HG03139 (cell line): ENCODE results near the gene ANKZF1.
A peak's percentile ranks its signal among the peaks of the same experiment; 100 is the strongest.

Source experiments
- ATAC-seq: cut with Tn5 transposase; IDR thresholded peaks from one replicate; pipeline ENCODE4 v1.9.1; 2021; ENCODE audit not compliant: unreplicated experiment

The ANKZF1 gene

GRCh38 chr2:219207884-219208740 lies 21.5 kb upstream of the ANKZF1 start:
- ATAC-seq = no peak

- no peak for ATAC-seq
Observed at GRCh38 chr2:219209236-219210195, 20.1 kb upstream of the ANKZF1 start.

DNA sequence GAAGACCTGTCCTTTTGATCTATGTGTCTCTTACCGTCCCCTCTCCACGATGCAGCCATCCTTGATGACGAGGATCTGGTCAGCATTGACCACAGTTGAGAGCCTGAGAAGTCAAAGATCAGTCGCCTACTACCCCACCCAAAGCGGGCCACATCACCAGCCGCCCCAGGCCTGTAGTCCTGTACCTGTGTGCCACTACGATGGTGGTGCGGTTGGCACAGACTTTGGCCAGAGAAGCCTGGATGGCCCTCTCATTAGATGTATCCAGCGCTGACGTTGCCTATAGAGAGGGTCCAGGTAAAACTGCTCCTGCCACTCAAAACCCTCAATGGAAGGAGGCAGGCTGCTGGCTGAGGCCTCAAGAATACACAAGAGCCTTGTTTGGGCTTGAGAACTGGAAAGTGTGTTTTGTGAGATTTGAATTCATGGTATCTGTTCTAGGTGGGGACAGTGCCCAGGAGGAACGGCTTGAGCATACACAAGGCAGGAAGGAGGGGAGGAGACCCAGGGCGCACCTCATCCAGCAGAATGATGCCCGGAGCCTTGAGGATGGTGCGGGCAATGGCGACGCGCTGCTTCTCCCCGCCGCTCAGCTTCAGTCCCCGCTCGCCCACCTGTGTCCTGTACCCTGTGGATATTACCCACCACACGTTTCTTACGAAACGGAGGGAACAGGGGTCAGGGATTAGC lies 19.3 kb upstream of the ANKZF1 start:
- ATAC-seq = no peak

DNA sequence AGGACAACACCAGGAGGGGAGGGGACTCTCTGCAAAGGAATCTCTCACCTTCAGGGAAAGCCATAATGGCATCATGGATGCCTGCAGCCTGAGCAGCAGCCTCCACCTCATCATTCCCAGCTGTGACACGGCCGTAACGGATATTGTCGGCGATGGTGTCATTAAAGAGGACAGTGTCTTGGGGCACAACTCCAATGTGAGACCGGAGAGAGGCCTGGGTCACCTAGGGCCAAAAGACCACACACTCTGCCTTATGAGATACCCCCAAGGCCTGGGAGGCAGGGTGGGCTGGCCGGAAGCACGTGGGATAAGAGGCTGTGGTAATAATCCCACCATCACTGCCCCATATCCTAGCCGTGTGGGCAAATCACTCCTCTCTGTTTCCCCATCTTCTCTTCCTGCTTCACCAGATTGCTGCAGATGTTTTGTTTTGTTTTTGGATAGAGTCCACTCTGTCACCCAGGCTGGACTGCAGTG lies 18.7 kb upstream of the ANKZF1 start:
- no peak for ATAC-seq

DNA sequence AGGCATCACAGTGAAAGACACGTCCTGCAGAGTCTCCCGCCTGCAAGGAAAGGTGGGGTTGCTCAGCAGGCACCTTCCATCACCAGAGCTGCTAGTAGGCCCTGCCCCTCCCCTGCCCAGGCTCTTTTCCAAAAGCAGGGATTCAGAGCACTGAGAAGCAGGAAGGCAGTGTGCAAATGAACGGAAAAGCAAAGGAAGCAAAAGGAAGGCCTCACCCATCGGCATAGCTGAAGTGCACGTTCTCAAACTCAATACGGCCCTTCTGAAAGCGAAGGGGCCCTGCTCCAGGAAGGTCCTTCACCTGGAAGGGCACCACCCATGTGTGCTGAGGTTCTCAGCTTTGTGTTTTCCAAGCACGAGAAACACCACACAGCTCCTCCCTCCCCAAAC lies 16.6 kb upstream of the ANKZF1 start:
- ATAC-seq = no peak

DNA sequence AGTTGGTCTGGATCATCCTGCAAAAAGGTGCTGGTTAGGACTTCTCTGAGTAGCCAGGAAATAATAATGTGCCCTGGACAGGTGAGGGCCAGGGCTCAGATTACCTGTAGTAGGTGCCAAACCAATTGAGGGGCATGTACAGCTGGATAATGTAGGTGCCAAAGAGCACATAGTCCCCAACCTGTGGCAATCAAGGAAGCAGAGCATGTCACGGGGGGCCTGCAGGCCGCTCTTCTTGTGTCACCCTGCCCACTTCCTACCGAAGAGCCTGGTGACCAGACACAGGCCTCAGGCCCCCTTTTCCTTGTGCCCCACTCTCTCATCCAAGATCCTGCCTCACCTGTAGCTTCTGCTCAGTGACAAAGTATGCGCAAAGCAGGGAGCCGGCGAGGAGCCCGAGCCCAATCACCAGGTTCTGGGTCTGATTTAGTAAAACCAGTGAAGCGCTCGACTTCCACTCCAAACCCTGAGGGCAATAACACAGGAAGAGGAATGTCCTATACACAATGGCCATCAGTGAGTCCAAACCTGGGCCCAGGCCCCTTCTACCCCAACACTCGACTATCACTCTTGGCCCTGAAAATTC lies 16.0 kb upstream of the ANKZF1 start:
- no peak for ATAC-seq

DNA sequence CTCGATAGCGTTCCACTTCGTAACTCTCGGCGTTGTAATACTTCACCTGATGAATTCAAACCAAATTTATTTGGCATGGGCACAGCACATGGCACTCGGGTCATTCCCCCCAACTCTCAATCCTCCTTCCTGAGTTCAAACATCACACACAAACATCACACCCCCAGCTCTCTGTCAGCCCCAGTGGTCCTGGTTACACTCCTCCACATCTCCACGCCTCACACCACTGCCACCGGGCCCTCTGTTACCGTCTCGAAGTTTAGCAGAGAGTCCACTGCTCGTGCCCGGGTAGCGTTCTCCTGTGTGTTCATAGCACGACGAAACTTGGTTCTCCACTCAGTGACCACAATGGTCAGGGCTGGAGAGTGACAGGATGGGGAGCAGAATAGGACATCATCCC lies 15.5 kb upstream of the ANKZF1 start:
- no peak for ATAC-seq

GRCh38 chr2:219214786-219215185 lies 14.8 kb upstream of the ANKZF1 start:
- no peak for ATAC-seq

GRCh38 chr2:219215871-219216534 lies 13.6 kb upstream of the ANKZF1 start:
- no peak for ATAC-seq

- no peak for ATAC-seq
Observed at GRCh38 chr2:219216535-219216915, 13.1 kb upstream of the ANKZF1 start.

GRCh38 chr2:219218217-219218731 lies 11.3 kb upstream of the ANKZF1 start:
- ATAC-seq = peak; percentile 16

DNA sequence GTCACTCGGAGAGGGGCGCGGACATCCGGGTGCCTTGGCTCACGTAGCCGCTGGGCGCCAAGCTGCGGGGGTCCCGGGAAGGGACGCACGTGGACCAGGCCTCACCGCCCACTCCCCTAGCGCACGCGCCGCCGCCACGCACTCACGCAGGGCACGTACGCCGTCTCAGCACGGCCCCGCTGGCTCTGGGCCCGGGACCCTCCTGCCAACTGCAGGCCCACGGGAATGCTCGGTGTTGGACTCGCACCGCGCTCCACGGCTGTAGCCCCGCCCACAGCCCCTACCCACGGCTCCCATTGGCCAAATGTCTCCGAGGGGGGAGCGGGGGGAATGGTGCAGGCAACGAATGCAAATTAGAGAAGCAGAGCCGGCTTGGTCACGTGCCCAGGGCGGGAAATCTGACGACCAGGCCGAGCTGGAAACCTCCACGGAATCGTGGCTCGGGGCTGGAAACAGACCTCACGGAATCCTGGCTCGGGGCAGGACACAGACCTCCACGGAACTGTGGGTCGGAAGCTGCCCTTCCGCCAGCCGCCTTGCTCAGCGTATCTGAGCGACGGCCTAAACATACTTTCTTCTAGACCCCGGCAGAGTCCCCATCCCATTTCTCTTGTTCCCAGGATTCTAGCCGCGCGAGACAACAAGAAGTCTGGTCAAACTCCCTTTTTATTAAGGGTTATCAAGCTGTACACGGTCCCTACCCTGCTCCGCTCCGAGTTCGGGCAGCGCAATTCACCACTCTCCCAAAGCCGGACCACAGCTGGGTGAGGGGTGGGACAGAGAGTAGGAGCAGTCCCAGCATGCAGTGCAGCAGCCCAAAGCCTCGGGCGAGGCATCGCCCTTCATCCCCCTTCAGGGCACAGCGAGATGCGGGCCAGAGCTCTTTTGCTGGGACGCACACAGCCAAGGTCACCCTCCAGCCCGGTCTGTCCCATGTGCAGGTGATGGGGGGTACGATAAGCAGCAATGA lies 10.6 kb upstream of the ANKZF1 start, which contains the start of gene ABCB6:
Gene ABCB6, minus strand, starts transcription at position 227 of the 970 bp plus-strand sequence. CDS start 285 bp downstream, outside the sequence.
- ATAC-seq = peak; percentile 77

DNA sequence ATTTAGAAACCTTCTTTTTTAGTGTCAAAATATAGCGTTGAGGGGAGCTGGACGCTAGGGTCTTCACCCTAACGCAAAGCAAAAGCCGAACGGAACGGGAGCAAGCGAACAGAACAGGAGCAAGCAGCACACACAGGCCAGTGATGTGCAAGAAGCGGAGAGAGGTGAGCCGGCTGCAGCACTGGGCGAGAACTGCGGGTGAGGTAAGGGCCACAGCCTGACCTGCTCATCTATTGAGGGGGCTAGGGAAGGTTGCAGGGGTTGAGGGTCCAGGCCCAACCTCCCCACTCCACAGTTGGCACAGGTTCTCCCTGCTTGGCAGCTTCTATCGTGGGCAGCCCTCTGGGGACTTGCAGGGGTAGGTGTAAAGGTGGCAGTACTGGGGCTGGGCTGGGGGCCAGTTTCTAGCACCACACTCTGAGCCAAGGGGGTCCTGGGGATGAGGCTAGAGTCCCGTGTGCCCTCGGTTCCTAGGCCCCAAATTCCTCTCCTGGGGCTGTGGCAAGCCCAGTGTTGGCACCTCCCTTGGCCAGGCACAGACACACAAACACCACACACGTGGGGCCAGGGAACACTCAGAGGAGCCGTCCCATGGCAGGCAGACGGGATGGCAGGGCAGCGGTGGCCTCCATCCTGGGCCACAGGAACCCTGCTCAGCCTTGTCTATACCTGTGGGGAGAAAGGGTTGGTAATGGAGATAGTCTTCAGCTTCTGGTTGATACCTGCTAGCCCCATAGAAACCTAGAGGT lies 9.6 kb upstream of the ANKZF1 start:
- ATAC-seq = no peak

DNA sequence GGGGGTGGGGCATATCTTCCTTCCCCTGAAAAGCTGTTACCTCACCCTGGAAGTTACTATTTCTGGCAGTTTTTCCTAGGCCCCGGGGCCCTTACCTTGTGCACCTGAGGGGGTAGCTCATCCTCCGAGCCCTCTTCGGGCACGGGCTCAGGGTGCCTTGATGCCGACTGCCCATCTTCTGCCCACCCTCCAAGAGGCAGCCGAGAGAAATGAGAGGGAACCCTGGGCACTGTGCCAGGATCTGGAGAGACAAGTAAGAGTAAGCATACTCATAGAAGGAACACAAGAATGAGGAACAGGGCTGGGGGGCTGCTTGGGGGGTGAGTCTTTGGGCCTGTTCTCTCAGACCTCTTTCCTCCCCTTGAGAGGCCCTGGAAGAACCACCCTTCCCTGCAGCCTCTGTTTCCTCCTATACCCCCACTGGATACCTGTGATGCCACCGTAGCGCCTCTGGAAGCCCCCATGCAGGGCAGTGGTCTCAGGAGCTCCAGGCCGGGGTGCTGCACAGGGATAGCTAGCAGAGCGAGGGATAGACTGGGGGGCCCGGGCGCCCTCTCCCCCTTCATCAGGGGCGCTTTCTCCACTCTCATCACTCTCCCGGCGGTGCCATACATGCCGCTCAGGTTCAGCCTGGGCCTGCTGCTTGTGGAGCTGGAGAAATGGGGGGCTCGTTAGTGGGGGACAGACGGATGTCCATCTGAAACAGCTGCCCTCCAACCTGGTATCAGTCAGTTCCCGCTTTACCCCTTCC lies 8.8 kb upstream of the ANKZF1 start:
- ATAC-seq = no peak

GRCh38 chr2:219221957-219222518 lies 7.6 kb upstream of the ANKZF1 start:
- ATAC-seq = no peak

DNA sequence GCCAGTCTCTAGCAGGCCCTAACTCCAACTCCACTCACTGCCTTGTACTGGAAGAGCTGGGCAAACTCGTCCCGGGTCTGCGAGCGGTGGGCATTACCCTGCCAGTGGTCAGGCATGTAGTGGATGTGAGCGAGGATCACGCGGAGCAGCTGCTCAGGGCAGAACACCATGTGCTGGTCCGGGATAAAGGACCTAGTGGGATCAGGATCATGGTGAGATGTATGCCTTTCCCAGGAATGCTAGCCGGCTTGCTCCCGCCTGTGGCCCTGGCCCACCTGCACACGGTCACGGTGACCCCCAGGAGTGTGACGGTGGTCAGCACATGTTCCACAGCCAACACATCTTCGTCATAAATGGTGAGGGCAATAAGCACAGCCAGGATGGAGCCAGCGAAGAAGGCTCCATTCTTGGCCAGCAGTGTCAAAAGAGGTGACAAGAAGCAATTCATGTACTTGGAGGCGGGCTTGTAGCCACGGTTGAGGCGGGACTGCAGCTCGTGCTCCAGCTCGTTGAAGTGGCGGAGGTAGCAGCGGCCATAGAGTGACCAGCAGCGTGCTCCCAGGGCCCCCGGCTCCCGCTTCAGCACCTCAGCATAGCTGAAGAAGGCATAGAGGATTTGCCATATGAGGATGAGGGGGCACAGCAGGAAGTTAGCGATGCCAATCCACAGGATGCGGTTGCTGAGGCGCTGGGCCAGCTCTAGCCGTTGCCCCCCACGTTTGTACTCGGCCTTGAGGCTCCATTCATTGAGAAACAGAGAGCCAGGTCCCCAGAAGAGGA lies 5.6 kb upstream of the ANKZF1 start:
- ATAC-seq = no peak
